ENCODE data around the gene SOWAHA.

Gene SOWAHA

GRCh38 chr5:132766806-132767055 is 46.4 kb upstream of the SOWAHA start:
- TF ChIP-seq POLR2AphosphoS5 (IDR thresholded peaks at IDR 0.05; ENCODE audit: low read depth, low read length) (no peak), FOXP2 (optimal IDR thresholded peaks at IDR 0.05; ENCODE audit: borderline replicate concordance, extremely low read depth, extremely low read length, insufficient read depth) (no peak), SIN3A (IDR thresholded peaks at IDR 0.05; ENCODE audit: borderline replicate concordance, insufficient read depth, low read length) (no peak), REST (IDR thresholded peaks at IDR 0.05; ENCODE audit: insufficient read depth in 1 of 2, low read depth in 2 of 2, low read length in 2 of 2) (no peak), TAF1 (IDR thresholded peaks at IDR 0.05; ENCODE audit: borderline replicate concordance, insufficient read depth, low read length) (no peak)

- no peak for TF ChIP-seq FOXP2 (optimal IDR thresholded peaks at IDR 0.05; ENCODE audit: borderline replicate concordance, extremely low read depth, extremely low read length, insufficient read depth)
- TF ChIP-seq POLR2AphosphoS5 (IDR thresholded peaks at IDR 0.05; ENCODE audit: low read depth, low read length): no peak
- TF ChIP-seq TAF1 (IDR thresholded peaks at IDR 0.05; ENCODE audit: borderline replicate concordance, insufficient read depth, low read length): no peak
- no peak for TF ChIP-seq REST (IDR thresholded peaks at IDR 0.05; ENCODE audit: insufficient read depth in 1 of 2, low read depth in 2 of 2, low read length in 2 of 2)
- TF ChIP-seq SIN3A (IDR thresholded peaks at IDR 0.05; ENCODE audit: borderline replicate concordance, insufficient read depth, low read length): no peak
Measured at GRCh38 chr5:132767150-132767549, 46.0 kb upstream of the SOWAHA start.

GRCh38 chr5:132768485-132768868 is 44.6 kb upstream of the SOWAHA start:
- no peak for TF ChIP-seq REST (IDR thresholded peaks at IDR 0.05; ENCODE audit: insufficient read depth in 1 of 2, low read depth in 2 of 2, low read length in 2 of 2)
- TF ChIP-seq SIN3A (IDR thresholded peaks at IDR 0.05; ENCODE audit: borderline replicate concordance, insufficient read depth, low read length): no peak
- no peak for TF ChIP-seq TAF1 (IDR thresholded peaks at IDR 0.05; ENCODE audit: borderline replicate concordance, insufficient read depth, low read length)
- no peak for TF ChIP-seq FOXP2 (optimal IDR thresholded peaks at IDR 0.05; ENCODE audit: borderline replicate concordance, extremely low read depth, extremely low read length, insufficient read depth)
- no peak for TF ChIP-seq POLR2AphosphoS5 (IDR thresholded peaks at IDR 0.05; ENCODE audit: low read depth, low read length)

- no peak for TF ChIP-seq REST (IDR thresholded peaks at IDR 0.05; ENCODE audit: insufficient read depth in 1 of 2, low read depth in 2 of 2, low read length in 2 of 2)
- TF ChIP-seq POLR2AphosphoS5 (IDR thresholded peaks at IDR 0.05; ENCODE audit: low read depth, low read length): no peak
- TF ChIP-seq SIN3A (IDR thresholded peaks at IDR 0.05; ENCODE audit: borderline replicate concordance, insufficient read depth, low read length): no peak
- no peak for TF ChIP-seq TAF1 (IDR thresholded peaks at IDR 0.05; ENCODE audit: borderline replicate concordance, insufficient read depth, low read length)
- no peak for TF ChIP-seq FOXP2 (optimal IDR thresholded peaks at IDR 0.05; ENCODE audit: borderline replicate concordance, extremely low read depth, extremely low read length, insufficient read depth)
Measured at GRCh38 chr5:132770476-132771159, 42.5 kb upstream of the SOWAHA start.
